ENCODE data around the gene RABGEF1.
"Not testable (repeated sequence)": the region's sequence is repeated elsewhere in the genome, so short reads cannot be mapped to it uniquely, and the experiment has no call there.

Gene RABGEF1

GRCh38 chr7:66767486-66767885 is 27.0 kb downstream of the RABGEF1 start:
- not testable (repeated sequence) for DNase-seq

- no peak for DNase-seq
Measured at GRCh38 chr7:66768865-66769832, 28.6 kb downstream of the RABGEF1 start.

- no peak for DNase-seq
Measured at GRCh38 chr7:66769833-66770512, 29.4 kb downstream of the RABGEF1 start.

- no peak for DNase-seq
Measured at GRCh38 chr7:66771795-66772194, 31.3 kb downstream of the RABGEF1 start.

GRCh38 chr7:66773744-66774143 is 33.2 kb downstream of the RABGEF1 start:
- not testable (repeated sequence) for DNase-seq

GRCh38 chr7:66776383-66776782 is 35.9 kb downstream of the RABGEF1 start:
- DNase-seq, result not testable (repeated sequence)

GRCh38 chr7:66776800-66777442 is 36.4 kb downstream of the RABGEF1 start:
- no peak for DNase-seq

- no peak for DNase-seq
Measured at GRCh38 chr7:66778201-66778600, 37.7 kb downstream of the RABGEF1 start.

GRCh38 chr7:66779669-66780409 is 39.3 kb downstream of the RABGEF1 start:
- DNase-seq, result no peak

- no peak for DNase-seq
Measured at GRCh38 chr7:66781408-66782090, 41.0 kb downstream of the RABGEF1 start.

- not testable (repeated sequence) for DNase-seq
Measured at GRCh38 chr7:66782875-66783274, 42.3 kb downstream of the RABGEF1 start.

GRCh38 chr7:66783887-66784595 is 43.5 kb downstream of the RABGEF1 start:
- not testable (repeated sequence) for DNase-seq

- no peak for DNase-seq
Measured at GRCh38 chr7:66790196-66790595, 49.7 kb downstream of the RABGEF1 start.

GRCh38 chr7:66790725-66791124 is 50.2 kb downstream of the RABGEF1 start:
- no peak for DNase-seq

- no peak for DNase-seq
Measured at GRCh38 chr7:66800591-66800990, 60.1 kb downstream of the RABGEF1 start.

- no peak for DNase-seq
Measured at GRCh38 chr7:66804001-66804400, 63.5 kb downstream of the RABGEF1 start.

GRCh38 chr7:66807736-66808135 is 67.2 kb downstream of the RABGEF1 start:
- no peak for DNase-seq

GRCh38 chr7:66810716-66811115 is 70.2 kb downstream of the RABGEF1 start:
- no peak for DNase-seq

GRCh38 chr7:66815186-66815875 is 74.8 kb downstream of the RABGEF1 start:
- not testable (repeated sequence) for DNase-seq

- DNase-seq, result no peak
Measured at GRCh38 chr7:66815951-66816350, 75.4 kb downstream of the RABGEF1 start.

- DNase-seq, result not testable (repeated sequence)
Measured at GRCh38 chr7:66816658-66817057, 76.1 kb downstream of the RABGEF1 start.
